PC-3 (cell line): ENCODE results near the gene NUDT19. TPM values are rescaled to one million over a fixed set of nuclear protein-coding genes. Genes with fewer than 3 reads are reported as not detected.
"Not testable (repeated sequence)": the region's sequence is repeated elsewhere in the genome, so short reads cannot be mapped to it uniquely, and the experiment has no call there.

Source experiments
- ATAC-seq: fragments of 200-7000 bp; cut with Tn5 transposase; 2 replicates; pipeline ENCODE4 v1.9.1; 2020; ENCODE audit warnings: mild to moderate bottlenecking, moderate library complexity
- BruUV-seq: library from RNA; stranded (reverse); fragments of 400-500 nt; replicated peaks from 2 replicates; lab custom pipeline; 2021; lab: Mats Ljungman, UMichigan
- CTCF ChIA-PET: fragments of 300-600 bp; sonication (Branson Sonifier 250); formaldehyde crosslinking; loops from one replicate; lab custom pipeline; 2022; ENCODE audit warnings: antibody characterized with exemption; lab: Charles Lee
- POLR2A ChIA-PET: fragments of 300-600 bp; sonication (Branson Sonifier 250); formaldehyde crosslinking; loops from one replicate; lab custom pipeline; 2022; ENCODE audit warnings: antibody characterized with exemption; ENCODE audit not compliant: unreplicated experiment; lab: Charles Lee
- DNase-seq: peaks from one replicate; pipeline ENCODE4 v3.0.0-alpha.2; 2015
- H2AFZ ChIP-seq: fragments of 300-600 bp; sonication (generic); 2 replicates; pipeline ENCODE4 v1.6.0; 2016; ENCODE audit warnings: antibody characterized with exemption, low read length
- H3F3A ChIP-seq: fragments of 300-600 bp; sonication (generic); one replicate; pipeline ENCODE4 v1.6.0; 2017; ENCODE audit warnings: antibody characterized with exemption, low read length, control low read depth, mild to moderate bottlenecking; ENCODE audit not compliant: unreplicated experiment
- H3K27ac ChIP-seq: fragments of 300-600 bp; sonication (generic); 2 replicates; pipeline ENCODE4 v1.5.1; 2016; ENCODE audit warnings: mild to moderate bottlenecking, low read length
- H3K27me3 ChIP-seq: fragments of 300-600 bp; sonication (generic); 2 replicates; pipeline ENCODE4 v1.6.1; 2016; ENCODE audit warnings: low read length, mixed read lengths
- H3K36me3 ChIP-seq: fragments of 300-600 bp; sonication (generic); 2 replicates; pipeline ENCODE4 v1.6.1; 2016; ENCODE audit warnings: low read depth, mixed run types, low read length, mixed read lengths
- H3K4me1 ChIP-seq: fragments of 300-600 bp; sonication (generic); 2 replicates; pipeline ENCODE4 v1.5.1; 2016; ENCODE audit warnings: low read length; ENCODE audit not compliant: insufficient read depth
- H3K4me2 ChIP-seq: fragments of 300-600 bp; sonication (generic); 2 replicates; pipeline ENCODE4 v1.6.0; 2016; ENCODE audit warnings: low read length
- H3K4me3 ChIP-seq: fragments of 300-600 bp; sonication (generic); 2 replicates; pipeline ENCODE4 v1.5.1; 2016; ENCODE audit warnings: mild to moderate bottlenecking, low read length, mixed read lengths
- H3K79me2 ChIP-seq: fragments of 300-600 bp; sonication (generic); 2 replicates; pipeline ENCODE4 v1.6.1; 2017; ENCODE audit warnings: low read length, mixed read lengths
- H3K9ac ChIP-seq: fragments of 300-600 bp; sonication (generic); 2 replicates; pipeline ENCODE4 v1.6.0; 2016; ENCODE audit warnings: mild to moderate bottlenecking, low read length
- H3K9me2 ChIP-seq: fragments of 300-600 bp; sonication (generic); replicated peaks from 2 replicates; pipeline ENCODE4 v1.6.1; 2016; ENCODE audit warnings: mixed run types, low read length, mixed read lengths
- H3K9me3 ChIP-seq: fragments of 300-600 bp; sonication (generic); 2 replicates; pipeline ENCODE4 v1.6.1; 2016; ENCODE audit warnings: low read length, mixed read lengths
- H4K20me1 ChIP-seq: fragments of 300-600 bp; sonication (generic); 2 replicates; pipeline ENCODE4 v1.6.1; 2016; ENCODE audit warnings: low read length, mixed read lengths
- CTCF ChIP-seq: fragments of 300-600 bp; sonication (generic); conservative IDR thresholded peaks from 2 replicates; pipeline ENCODE4 v1.5.1; 2017; ENCODE audit warnings: antibody characterized with exemption, low read depth, mild to moderate bottlenecking, low read length
- EZH2 ChIP-seq: fragments of 300-600 bp; sonication (generic); IDR thresholded peaks from one replicate; pipeline ENCODE4 v1.6.1; 2017; ENCODE audit warnings: antibody characterized with exemption, mild to moderate bottlenecking, low read length; ENCODE audit not compliant: unreplicated experiment
- EZH2phosphoT487 ChIP-seq: fragments of 300-600 bp; sonication (generic); IDR thresholded peaks from 2 replicates; pipeline ENCODE4 v1.6.1; 2018; ENCODE audit warnings: mild to moderate bottlenecking, antibody characterized with exemption, low read length, borderline replicate concordance
- intact Hi-C: fragments of 100-400 bp; cut with micrococcal nuclease; formaldehyde crosslinking; loops from 2 replicates; pipeline ENCODE4 v1.9.0; 2023
- total RNA-seq: library from RNA; depleted of rRNA; stranded (reverse); fragments of >200 nt; gene quantifications from 2 replicates; pipeline ENCODE4 v1.2.3, GENCODE V29; 2014

Gene NUDT19
- total RNA-seq, 1 experiment from 2014 or later: 13.3 TPM

GRCh38 chr19:32746631-32747196 lies 55.1 kb downstream of the NUDT19 start:
- H4K20me1 ChIP-seq, H3K27me3 ChIP-seq, BruUV-seq, H3K4me2 ChIP-seq, H3K9ac ChIP-seq, H3K4me3 ChIP-seq, POLR2A ChIA-PET, H3K4me1 ChIP-seq, H3K9me3 ChIP-seq, H3F3A ChIP-seq, H3K36me3 ChIP-seq, H3K79me2 ChIP-seq, H3K9me2 ChIP-seq, intact Hi-C loops, H2AFZ ChIP-seq, CTCF ChIA-PET, ATAC-seq, DNase-seq, H3K27ac ChIP-seq: not testable (repeated sequence)

GRCh38 chr19:32748497-32748896 lies 56.9 kb downstream of the NUDT19 start:
- no peaks in the 10 kb centered on the region for H3K4me1 ChIP-seq
- H3K9me2 ChIP-seq: no peaks in the 10 kb centered on the region
- intact Hi-C loops: no loop called here
- ATAC-seq: peak; percentile 38; the same call in 1 of the 2 replicates
- ChIA-PET POLR2A (no interaction called here), CTCF (interaction anchor here (0.7 kb wide), 1 partner anchor 58 kb away, joined by 3 read pairs; no protein-coding TSS in a partner anchor)
- DNase-seq: peak; percentile 4
- no TSS peak for BruUV-seq
- H4K20me1 ChIP-seq: no peaks in the 10 kb centered on the region
- no peak overlapping the region for H3K9ac ChIP-seq
- H2AFZ ChIP-seq: no peak overlapping the region
- TF ChIP-seq CTCF: peak; percentile 35
- no peak for TF ChIP-seq EZH2
- no peak for TF ChIP-seq EZH2phosphoT487
- no peaks in the 10 kb centered on the region for H3F3A ChIP-seq
- H3K4me2 ChIP-seq: no peak overlapping the region
- no peaks in the 10 kb centered on the region for H3K27me3 ChIP-seq
- no peak overlapping the region for H3K4me3 ChIP-seq
- no peaks in the 10 kb centered on the region for H3K36me3 ChIP-seq
- H3K9me3 ChIP-seq: no peaks in the 10 kb centered on the region
- H3K27ac ChIP-seq: no peak overlapping the region
- H3K79me2 ChIP-seq: no peaks in the 10 kb centered on the region

DNA sequence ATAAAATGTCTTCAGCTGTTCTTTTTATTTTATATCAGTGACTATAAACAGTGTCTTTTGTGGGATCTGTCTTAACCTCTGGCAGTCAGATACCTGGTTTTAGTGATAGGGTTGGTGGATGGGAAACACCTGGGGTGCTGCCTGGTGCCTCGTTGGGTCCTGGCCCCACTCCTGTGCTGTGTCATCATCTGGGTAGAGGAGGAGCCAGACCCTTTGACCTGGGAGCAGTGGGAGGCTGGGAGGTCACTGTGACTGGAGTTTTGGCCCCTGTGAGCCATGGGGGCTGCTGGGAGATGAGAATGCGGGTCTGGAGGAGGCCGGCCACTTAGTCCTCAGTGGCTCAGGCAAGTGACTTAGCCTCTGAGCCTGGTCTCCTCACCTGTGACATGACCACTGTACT lies 57.3 kb downstream of the NUDT19 start:
- BruUV-seq: no TSS peak
- ChIA-PET POLR2A (no interaction called here), CTCF (no interaction called here)
- intact Hi-C loops: no loop called here
- H4K20me1 ChIP-seq: no peaks in the 10 kb centered on the region
- H3K4me1 ChIP-seq: no peaks in the 10 kb centered on the region
- no peak for TF ChIP-seq EZH2phosphoT487
- no peak for TF ChIP-seq EZH2
- no peak overlapping the region for H2AFZ ChIP-seq
- H3K79me2 ChIP-seq: no peaks in the 10 kb centered on the region
- no peak for ATAC-seq
- no peak overlapping the region for H3K4me3 ChIP-seq
- no peak overlapping the region for H3K9ac ChIP-seq
- no peaks in the 10 kb centered on the region for H3K36me3 ChIP-seq
- H3K9me3 ChIP-seq: no peaks in the 10 kb centered on the region
- H3F3A ChIP-seq: no peaks in the 10 kb centered on the region
- H3K27ac ChIP-seq: no peak overlapping the region
- no peaks in the 10 kb centered on the region for H3K27me3 ChIP-seq
- DNase-seq: no peak
- H3K4me2 ChIP-seq: no peak overlapping the region
- no peaks in the 10 kb centered on the region for H3K9me2 ChIP-seq

GRCh38 chr19:32749361-32749760 lies 57.7 kb downstream of the NUDT19 start:
- intact Hi-C loops: no loop called here

More at GRCh38 chr19:32749361-32749760, 57.7 kb downstream of the NUDT19 start:
- no peaks in the 10 kb centered on the region for H3K79me2 ChIP-seq
- TF ChIP-seq EZH2: no peak
- no peak for TF ChIP-seq CTCF
- no peak for TF ChIP-seq EZH2phosphoT487
- H3F3A ChIP-seq: no peaks in the 10 kb centered on the region
- no peaks in the 10 kb centered on the region for H4K20me1 ChIP-seq
- CTCF ChIA-PET: no interaction called here
- no peak overlapping the region for H3K9ac ChIP-seq
- no peak overlapping the region for H2AFZ ChIP-seq
- H3K36me3 ChIP-seq: no peaks in the 10 kb centered on the region
- H3K27me3 ChIP-seq: no peaks in the 10 kb centered on the region
- H3K27ac ChIP-seq: no peak overlapping the region
- no peaks in the 10 kb centered on the region for H3K9me3 ChIP-seq
- BruUV-seq: no TSS peak
- ATAC-seq (no peak), DNase-seq (no peak)
- H3K4me2 ChIP-seq: no peak overlapping the region
- POLR2A ChIA-PET: no interaction called here
- H3K4me3 ChIP-seq: no peak overlapping the region
- no peaks in the 10 kb centered on the region for H3K9me2 ChIP-seq
- no peaks in the 10 kb centered on the region for H3K4me1 ChIP-seq
